HEK293T (cell line): ENCODE measurements around the gene GALNS.
A peak's percentile ranks its signal among the peaks of the same experiment; 100 is the strongest.

Experiments used
- BHLHE40 ChIP-seq: fragments of 450-650 bp; IDR thresholded peaks from 2 replicates; pipeline ENCODE4 v1.6.1; 2016; ENCODE audit warnings: mild to moderate bottlenecking, moderate library complexity, borderline replicate concordance
- CTBP1 ChIP-seq: fragments of 450-650 bp; IDR thresholded peaks from 2 replicates; pipeline ENCODE4 v1.6.1; 2016; ENCODE audit warnings: borderline replicate concordance
- ELF4 ChIP-seq: fragments of 450-650 bp; IDR thresholded peaks from 2 replicates; pipeline ENCODE4 v1.6.1; 2017; ENCODE audit warnings: antibody characterized with exemption
- FOXA1 ChIP-seq: fragments of 450-650 bp; IDR thresholded peaks from 2 replicates; pipeline ENCODE4 v1.6.1; 2016; ENCODE audit warnings: mild to moderate bottlenecking
- FOXK2 ChIP-seq: fragments of 450-650 bp; IDR thresholded peaks from 2 replicates; pipeline ENCODE4 v1.6.1; 2016; ENCODE audit warnings: mild to moderate bottlenecking
- FOXM1 ChIP-seq: fragments of 450-650 bp; IDR thresholded peaks from 2 replicates; pipeline ENCODE4 v1.6.1; 2017; ENCODE audit warnings: mild to moderate bottlenecking, borderline replicate concordance
- HDGF ChIP-seq: fragments of 450-650 bp; IDR thresholded peaks from 2 replicates; pipeline ENCODE4 v1.6.1; 2017; ENCODE audit warnings: antibody characterized with exemption, borderline replicate concordance
- L3MBTL2 ChIP-seq: fragments of 450-650 bp; conservative IDR thresholded peaks from 2 replicates; pipeline ENCODE4 v1.6.1; 2016; ENCODE audit warnings: mild to moderate bottlenecking
- NFRKB ChIP-seq: fragments of 450-650 bp; IDR thresholded peaks from 2 replicates; pipeline ENCODE4 v1.6.1; 2016; ENCODE audit warnings: mild to moderate bottlenecking, moderate library complexity
- SP1 ChIP-seq: fragments of 450-650 bp; IDR thresholded peaks from 2 replicates; pipeline ENCODE4 v1.6.1; 2017
- SUZ12 ChIP-seq: fragments of 450-650 bp; IDR thresholded peaks from 2 replicates; pipeline ENCODE4 v1.6.1; 2016; ENCODE audit warnings: mild to moderate bottlenecking
- TARDBP ChIP-seq: fragments of 450-650 bp; IDR thresholded peaks from 2 replicates; pipeline ENCODE4 v1.6.1; 2016
- ZNF384 ChIP-seq: fragments of 450-650 bp; IDR thresholded peaks from 2 replicates; pipeline ENCODE4 v1.6.1; 2016
- TF ChIP-seq, protein P1 (sequence below): fragments of 450-650 bp; IDR thresholded peaks from 2 replicates; pipeline ENCODE4 v1.6.1; 2016

DNA sequence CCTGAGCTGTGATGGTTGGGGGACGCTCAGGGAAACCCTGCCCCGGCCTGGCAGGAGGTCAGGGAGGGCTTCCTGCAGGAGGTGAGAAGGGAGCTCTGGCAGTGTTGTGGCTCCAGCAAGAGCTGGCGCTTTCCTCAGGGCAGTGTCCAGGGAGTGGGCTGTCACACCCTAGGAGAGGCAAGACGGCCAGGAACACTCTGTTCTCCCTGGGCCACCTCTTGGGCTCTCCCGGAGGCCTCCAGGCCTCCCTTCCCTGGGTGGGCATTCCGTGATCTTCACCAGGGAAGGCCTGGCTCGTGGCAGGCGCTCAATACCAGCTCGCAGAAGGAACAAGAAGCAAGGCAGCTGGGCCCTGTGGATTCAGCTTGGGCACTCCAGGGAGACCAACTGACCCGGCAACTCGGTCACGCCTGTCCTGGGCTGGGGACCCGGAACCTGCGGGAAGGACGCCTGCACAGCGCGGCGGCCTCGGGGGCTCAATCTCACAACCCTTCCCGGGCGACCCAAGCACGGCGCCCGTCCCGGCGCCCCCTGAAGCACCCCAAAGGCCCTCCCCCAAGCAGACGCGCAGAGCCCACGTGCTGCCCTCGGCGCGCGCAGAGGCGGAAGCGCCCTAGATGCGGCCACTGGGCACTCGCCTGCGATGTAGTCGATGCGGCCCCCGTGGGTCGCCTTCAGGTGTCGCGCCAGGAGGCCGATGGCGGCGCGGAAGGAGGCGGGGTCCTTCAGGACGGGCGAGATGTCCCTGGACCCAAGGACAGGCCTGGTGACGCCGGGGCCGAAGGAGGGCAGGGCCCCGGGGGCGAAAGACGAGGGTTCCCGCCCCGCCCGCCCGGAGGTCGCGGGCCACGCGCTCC is 45.6 kb downstream of the GALNS start:
- no peak for TF ChIP-seq CTBP1
- TF ChIP-seq TARDBP = no peak
- TF ChIP-seq ZNF384 = no peak
- no peak for TF ChIP-seq SUZ12
- TF ChIP-seq BHLHE40 = no peak
- TF ChIP-seq SP1 = no peak
- no peak for TF ChIP-seq FOXM1
- TF ChIP-seq L3MBTL2 = peak; percentile 77
- no peak for TF ChIP-seq FOXA1
- no peak for TF ChIP-seq FOXK2
- no peak for TF ChIP-seq NFRKB
- TF ChIP-seq, protein P1, sequence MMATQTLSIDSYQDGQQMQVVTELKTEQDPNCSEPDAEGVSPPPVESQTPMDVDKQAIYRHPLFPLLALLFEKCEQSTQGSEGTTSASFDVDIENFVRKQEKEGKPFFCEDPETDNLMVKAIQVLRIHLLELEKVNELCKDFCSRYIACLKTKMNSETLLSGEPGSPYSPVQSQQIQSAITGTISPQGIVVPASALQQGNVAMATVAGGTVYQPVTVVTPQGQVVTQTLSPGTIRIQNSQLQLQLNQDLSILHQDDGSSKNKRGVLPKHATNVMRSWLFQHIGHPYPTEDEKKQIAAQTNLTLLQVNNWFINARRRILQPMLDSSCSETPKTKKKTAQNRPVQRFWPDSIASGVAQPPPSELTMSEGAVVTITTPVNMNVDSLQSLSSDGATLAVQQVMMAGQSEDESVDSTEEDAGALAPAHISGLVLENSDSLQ = no peak
- TF ChIP-seq ELF4 = peak; percentile 63; the same call in 1 of the 2 replicates
- no peak for TF ChIP-seq HDGF
